Panc1 (cell line): ENCODE measurements around the gene SCYGR6. TPM values are rescaled to one million over a fixed set of nuclear protein-coding genes. Genes with fewer than 3 reads are reported as not detected.

Experiments
- ATAC-seq: fragments of 200-7000 bp; cut with Tn5 transposase; 2 replicates; pipeline ENCODE4 v1.9.1; 2020; ENCODE audit warnings: mild to moderate bottlenecking, moderate library complexity
- BruUV-seq: library from RNA; stranded (reverse); fragments of 400-500 nt; replicated peaks from 2 replicates; lab custom pipeline; 2021; lab: Mats Ljungman, UMichigan
- CTCF ChIA-PET: fragments of 300-600 bp; sonication (Branson Sonifier 250); formaldehyde crosslinking; loops from one replicate; lab custom pipeline; 2022; ENCODE audit warnings: antibody characterized with exemption; lab: Charles Lee
- POLR2A ChIA-PET: fragments of 300-600 bp; sonication (Branson Sonifier 250); formaldehyde crosslinking; loops from one replicate; lab custom pipeline; 2022; ENCODE audit warnings: antibody characterized with exemption; lab: Charles Lee
- DNase-seq: peaks from one replicate; pipeline ENCODE4 v3.0.0-alpha.2; 2010; ENCODE audit warnings: low read depth, low spot score
- H3K27ac ChIP-seq: 2 replicates; pipeline ENCODE4 v1.5.1; 2011; ENCODE audit warnings: mild to moderate bottlenecking, low read length, inconsistent platforms
- H3K27me3 ChIP-seq: fragments of 200-500 bp; sonication (Bioruptor generic); 2 replicates; pipeline ENCODE4 v1.6.0; 2014; ENCODE audit warnings: low read length, inconsistent platforms; ENCODE audit not compliant: control insufficient read depth, insufficient read depth
- H3K36me3 ChIP-seq: fragments of 200-500 bp; sonication (Bioruptor generic); 2 replicates; pipeline ENCODE4 v1.5.1; 2014; ENCODE audit warnings: inconsistent platforms, mild to moderate bottlenecking, low read length, moderate library complexity; ENCODE audit not compliant: control insufficient read depth, insufficient read depth
- H3K4me1 ChIP-seq: 2 replicates; pipeline ENCODE4 v1.5.1; 2011; ENCODE audit warnings: inconsistent platforms, mild to moderate bottlenecking, low read length, moderate library complexity; ENCODE audit not compliant: control insufficient read depth, insufficient read depth
- H3K4me3 ChIP-seq, 2 experiments: 2 replicates each; pipeline ENCODE4 v1.5.1; 2011 to 2012; ENCODE audit warnings: low read depth in 2 of 2, low read length in 2 of 2, mild to moderate bottlenecking in 2 of 2, inconsistent platforms in 1 of 2, moderate library complexity in 1 of 2
- H3K9me3 ChIP-seq: fragments of 200-500 bp; sonication (Bioruptor generic); 2 replicates; pipeline ENCODE4 v1.5.1; 2014; ENCODE audit warnings: low read depth, mild to moderate bottlenecking, inconsistent platforms, low read length, moderate library complexity; ENCODE audit not compliant: control insufficient read depth, insufficient read depth
- CTCF ChIP-seq: fragments of 450-650 bp; IDR thresholded peaks from 2 replicates; pipeline ENCODE4 v1.5.1; 2017; ENCODE audit warnings: mild to moderate bottlenecking
- POLR2AphosphoS5 ChIP-seq: IDR thresholded peaks from 2 replicates; pipeline ENCODE4 v1.6.1; 2012; ENCODE audit warnings: mild to moderate bottlenecking, low read depth, low read length, moderate library complexity
- REST ChIP-seq, 2 experiments: IDR thresholded peaks; 2 replicates each; pipeline ENCODE4 v1.6.1; 2011 to 2012; ENCODE audit warnings: low read depth in 2 of 2, control low read depth in 1 of 2, low read length in 1 of 2, mild to moderate bottlenecking in 1 of 2, moderate library complexity in 1 of 2; ENCODE audit not compliant: insufficient read depth in 1 of 2
- SIN3A ChIP-seq: IDR thresholded peaks from 2 replicates; pipeline ENCODE4 v1.6.1; 2012; ENCODE audit warnings: low read depth, mild to moderate bottlenecking, low read length, moderate library complexity, borderline replicate concordance; ENCODE audit not compliant: insufficient read depth
- TCF7L2 ChIP-seq: IDR thresholded peaks from 2 replicates; pipeline ENCODE4 v1.6.1; 2011; ENCODE audit warnings: mild to moderate bottlenecking, low read depth, low read length, inconsistent platforms
- in situ Hi-C: cut with HindIII; loops from 2 replicates; pipeline ENCODE4 v1.10.0; 2016; ENCODE audit warnings: low sequenced_read_pairs, low pct_unique_long_range_greater_than_20kb
- intact Hi-C: fragments of 100-400 bp; cut with micrococcal nuclease; formaldehyde crosslinking; loops from one replicate; pipeline ENCODE4 v1.10.0; 2022; ENCODE audit not compliant: unreplicated experiment
- total RNA-seq: library from RNA; stranded (reverse); gene quantifications from one replicate; pipeline ENCODE4 v1.2.1, GENCODE V29; 2021; ENCODE audit not compliant: unreplicated experiment

The SCYGR6 gene
- total RNA-seq, 1 experiment from 2014 or later = not detected

GRCh38 chr2:227748079-227748478, 23.5 kb upstream of the SCYGR6 start:
- H3K27ac ChIP-seq = no peak overlapping the region
- H3K27me3 ChIP-seq = no peaks in the 10 kb centered on the region
- in situ Hi-C loops (no loop called here), intact Hi-C loops (no loop called here)
- H3K4me1 ChIP-seq = no peaks in the 10 kb centered on the region
- no peaks in the 10 kb centered on the region; the same call in 1 of the 2 replicates for H3K36me3 ChIP-seq
- no peak for TF ChIP-seq REST (IDR thresholded peaks at IDR 0.05; ENCODE audit: insufficient read depth in 1 of 2, low read depth in 2 of 2, low read length in 1 of 2)
- no peak for TF ChIP-seq SIN3A
- no peak for TF ChIP-seq POLR2AphosphoS5
- TF ChIP-seq TCF7L2 = no peak
- TF ChIP-seq CTCF = peak; percentile 47
- ChIA-PET POLR2A (no interaction called here), CTCF (no interaction called here)
- no peaks in the 10 kb centered on the region for H3K9me3 ChIP-seq
- BruUV-seq = no TSS peak
- ATAC-seq (no peak), DNase-seq (no peak)
- H3K4me3 ChIP-seq = no peak overlapping the region

- no peak for ATAC-seq
- POLR2A ChIA-PET = no interaction called here
- Histone ChIP-seq H3K27ac (no peak within 1 kb of the TSS), H3K4me1 (no peaks in the 10 kb centered on the region), H3K36me3 (no peaks in the 10 kb centered on the region; the same call in 1 of the 2 replicates), H3K9me3 (no peaks in the 10 kb centered on the region), H3K27me3 (no peaks in the 10 kb centered on the region), H3K4me3 (no peak within 1 kb of the TSS)
- in situ Hi-C loops = no loop called here
- TF ChIP-seq POLR2AphosphoS5 (no peak), SIN3A (no peak), REST (IDR thresholded peaks at IDR 0.05; ENCODE audit: insufficient read depth in 1 of 2, low read depth in 2 of 2, low read length in 1 of 2) (no peak), CTCF (no peak), TCF7L2 (no peak)
- BruUV-seq = no TSS peak
- CTCF ChIA-PET = no interaction called here
- no peak for DNase-seq
- intact Hi-C loops = no loop called here
Observed at GRCh38 chr2:227745594-227745993, 21.0 kb upstream of the SCYGR6 start, which contains the start of gene SCYGR8. TSS of gene SCYGR8 (plus strand) at chr2:227745894. CDS start at chr2:227745894, 0 bp downstream.
